SK-N-SH treated with all-trans-retinoic acid at 6 μM for 48 hours (cell line): ENCODE results near the gene ERLIN1.

Experiments used
- ATAC-seq: fragments of 200-7000 bp; cut with Tn5 transposase; 3 replicates; pipeline ENCODE4 v1.9.1; 2020; ENCODE audit warnings: mild to moderate bottlenecking, moderate library complexity
- ARNTL ChIP-seq: fragments of 450-650 bp; formaldehyde crosslinking; IDR thresholded peaks from 2 replicates; pipeline ENCODE4 v1.5.0; 2020; ENCODE audit warnings: low read depth, mild to moderate bottlenecking, moderate library complexity, borderline replicate concordance
- BACH2 ChIP-seq: fragments of 250-450 bp; sonication (Bioruptor Pico); IDR thresholded peaks from 2 replicates; pipeline ENCODE4 v1.9.0; 2021; ENCODE audit warnings: mild to moderate bottlenecking, borderline replicate concordance
- CREB5 ChIP-seq: fragments of 250-450 bp; sonication (Bioruptor Pico); IDR thresholded peaks from 2 replicates; pipeline ENCODE4 v1.5.1; 2020; ENCODE audit warnings: low read depth, mild to moderate bottlenecking, moderate library complexity
- CSDC2 ChIP-seq: fragments of 250-450 bp; sonication (Bioruptor Pico); IDR thresholded peaks from 2 replicates; pipeline ENCODE4 v1.5.0; 2020; ENCODE audit warnings: mild to moderate bottlenecking, moderate library complexity
- CSRNP3 ChIP-seq: fragments of 250-450 bp; sonication (Bioruptor Pico); IDR thresholded peaks from 2 replicates; pipeline ENCODE4 v1.5.1; 2021; ENCODE audit warnings: mild to moderate bottlenecking, moderate library complexity
- ESRRG ChIP-seq: fragments of 250-450 bp; sonication (Bioruptor Pico); IDR thresholded peaks from 2 replicates; pipeline ENCODE4 v1.6.1; 2021; ENCODE audit warnings: mild to moderate bottlenecking
- GLIS3 ChIP-seq: fragments of 250-450 bp; sonication (Bioruptor Pico); IDR thresholded peaks from 2 replicates; pipeline ENCODE4 v1.5.0; 2020; ENCODE audit warnings: mild to moderate bottlenecking, moderate library complexity
- ISL1 ChIP-seq: fragments of 250-450 bp; sonication (Bioruptor Pico); IDR thresholded peaks from 2 replicates; pipeline ENCODE4 v2.1.2; 2022; ENCODE audit warnings: mild to moderate bottlenecking, moderate library complexity
- OSR1 ChIP-seq: fragments of 250-450 bp; sonication (Bioruptor Pico); IDR thresholded peaks from 2 replicates; pipeline ENCODE4 v1.8.0; 2022; ENCODE audit warnings: moderate library complexity, mild to moderate bottlenecking, inconsistent platforms
- PATZ1 ChIP-seq: fragments of 250-450 bp; sonication (Bioruptor Pico); IDR thresholded peaks from 2 replicates; pipeline ENCODE4 v1.8.0; 2020; ENCODE audit warnings: mild to moderate bottlenecking, moderate library complexity, borderline replicate concordance
- POU6F1 ChIP-seq: fragments of 250-450 bp; sonication (Bioruptor Pico); IDR thresholded peaks from 2 replicates; pipeline ENCODE4 v1.8.0; 2021; ENCODE audit warnings: low read depth, mild to moderate bottlenecking, moderate library complexity, borderline replicate concordance
- PPARA ChIP-seq: fragments of 250-450 bp; sonication (Bioruptor Pico); IDR thresholded peaks from 2 replicates; pipeline ENCODE4 v1.5.0; 2020; ENCODE audit warnings: mild to moderate bottlenecking, borderline replicate concordance
- RARB ChIP-seq: fragments of 250-450 bp; sonication (Bioruptor Pico); IDR thresholded peaks from 2 replicates; pipeline ENCODE4 v1.8.0; 2021; ENCODE audit warnings: mild to moderate bottlenecking, moderate library complexity
- SNAI2 ChIP-seq: fragments of 250-450 bp; sonication (Bioruptor Pico); IDR thresholded peaks from 2 replicates; pipeline ENCODE4 v1.5.0; 2020; ENCODE audit warnings: mild to moderate bottlenecking, moderate library complexity
- TCF4 ChIP-seq: fragments of 250-450 bp; sonication (Bioruptor Pico); IDR thresholded peaks from 2 replicates; pipeline ENCODE4 v1.8.0; 2021; ENCODE audit warnings: mild to moderate bottlenecking, moderate library complexity, borderline replicate concordance
- TSHZ2 ChIP-seq: fragments of 250-450 bp; sonication (Bioruptor Pico); IDR thresholded peaks from 2 replicates; pipeline ENCODE4 v1.5.0; 2020; ENCODE audit warnings: mild to moderate bottlenecking, moderate library complexity
- ZC3H10 ChIP-seq: fragments of 250-450 bp; sonication (Bioruptor Pico); IDR thresholded peaks from 2 replicates; pipeline ENCODE4 v1.5.1; 2021; ENCODE audit warnings: mild to moderate bottlenecking, moderate library complexity
- ZFP3 ChIP-seq: fragments of 250-450 bp; sonication (Bioruptor Pico); IDR thresholded peaks from 2 replicates; pipeline ENCODE4 v1.5.0; 2020; ENCODE audit warnings: mild to moderate bottlenecking, moderate library complexity
- ZFP30 ChIP-seq: fragments of 450-650 bp; formaldehyde crosslinking; IDR thresholded peaks from 2 replicates; pipeline ENCODE4 v1.5.0; 2022; ENCODE audit warnings: mild to moderate bottlenecking, moderate library complexity
- ZNF70 ChIP-seq: fragments of 450-650 bp; formaldehyde crosslinking; IDR thresholded peaks from 2 replicates; pipeline ENCODE4 v1.5.0; 2020; ENCODE audit warnings: mild to moderate bottlenecking, moderate library complexity
- ZNF8 ChIP-seq: fragments of 450-650 bp; formaldehyde crosslinking; IDR thresholded peaks from 2 replicates; pipeline ENCODE4 v1.5.0; 2020; ENCODE audit warnings: mild to moderate bottlenecking, moderate library complexity

Gene ERLIN1

GRCh38 chr10:100229819-100230422 is 44.1 kb upstream of the ERLIN1 start:
- no peak for ATAC-seq
- no peak for TF ChIP-seq RARB (CRISPR knock-in tag)
- no peak for TF ChIP-seq TCF4 (CRISPR knock-in tag)
- TF ChIP-seq ZFP30 (CRISPR knock-in tag): no peak
- no peak for TF ChIP-seq PPARA
- no peak for TF ChIP-seq ESRRG (CRISPR knock-in tag)
- no peak for TF ChIP-seq ZFP3 (CRISPR knock-in tag)
- no peak for TF ChIP-seq ISL1 (CRISPR knock-in tag)
- TF ChIP-seq, all 23 proteins: peak for 0

GRCh38 chr10:100223879-100224278 is 38.0 kb upstream of the ERLIN1 start:
- TF ChIP-seq ESRRG (CRISPR knock-in tag) (no peak), ZFP30 (CRISPR knock-in tag) (no peak), ZNF8 (CRISPR knock-in tag) (no peak), POU6F1 (CRISPR knock-in tag) (no peak), TCF4 (CRISPR knock-in tag) (no peak), CSRNP3 (no peak), ARNTL (no peak), ZC3H10 (no peak), SNAI2 (CRISPR knock-in tag) (no peak)
- no peak for ATAC-seq

- TF ChIP-seq OSR1 (no peak), ZC3H10 (no peak), ZNF70 (no peak), TSHZ2 (CRISPR knock-in tag) (no peak), PATZ1 (CRISPR knock-in tag) (no peak), CREB5 (CRISPR knock-in tag) (no peak), TCF4 (CRISPR knock-in tag) (no peak), POU6F1 (CRISPR knock-in tag) (no peak), ZNF8 (CRISPR knock-in tag) (no peak), BACH2 (CRISPR knock-in tag) (no peak), CSRNP3 (no peak), SNAI2 (CRISPR knock-in tag) (no peak), CSDC2 (CRISPR knock-in tag) (no peak), GLIS3 (CRISPR knock-in tag) (no peak)
- TF ChIP-seq, all 23 proteins: peak for 0
- ATAC-seq: no peak
Observed at GRCh38 chr10:100222529-100222928, 36.7 kb upstream of the ERLIN1 start.
